RWPE1 (cell line): ENCODE measurements around the gene SLC6A20.
"Not testable (repeated sequence)": the region's sequence is repeated elsewhere in the genome, so short reads cannot be mapped to it uniquely, and the experiment has no call there.

Experiments
- CTCF ChIA-PET: fragments of 350-600 bp; sonication (Branson Sonifier 250); formaldehyde crosslinking; extraction: SDS; loops from one replicate; lab custom pipeline; 2021; lab: Yijun Ruan, JAX
- POLR2A ChIA-PET: fragments of 400-600 bp; formaldehyde crosslinking; extraction: SDS; loops from one replicate; lab custom pipeline; 2020; ENCODE audit warnings: antibody characterized with exemption; ENCODE audit not compliant: low non-redundant PET; lab: Yijun Ruan, JAX
- DNase-seq: peaks from one replicate; pipeline ENCODE4 v3.0.0; 2012; ENCODE audit warnings: low spot score
- H3K27ac ChIP-seq: fragments of 450-650 bp; 2 replicates; pipeline ENCODE4 v1.5.1; 2017
- TF ChIP-seq, protein P1 (sequence below): fragments of 450-650 bp; conservative IDR thresholded peaks from 2 replicates; pipeline ENCODE4 v1.5.1; 2017; ENCODE audit warnings: low read depth, mild to moderate bottlenecking

SLC6A20 gene

GRCh38 chr3:45763303-45763675 lies 33.0 kb downstream of the SLC6A20 start:
- no peak for DNase-seq
- H3K27ac ChIP-seq: no peak overlapping the region
- ChIA-PET POLR2A (no interaction called here), CTCF (interaction anchor here (1.0 to 1.7 kb wide), 3 partner anchors 69 to 166 kb away, joined by 3 to 4 read pairs (median 3); no protein-coding TSS in a partner anchor)
- TF ChIP-seq, protein P1, sequence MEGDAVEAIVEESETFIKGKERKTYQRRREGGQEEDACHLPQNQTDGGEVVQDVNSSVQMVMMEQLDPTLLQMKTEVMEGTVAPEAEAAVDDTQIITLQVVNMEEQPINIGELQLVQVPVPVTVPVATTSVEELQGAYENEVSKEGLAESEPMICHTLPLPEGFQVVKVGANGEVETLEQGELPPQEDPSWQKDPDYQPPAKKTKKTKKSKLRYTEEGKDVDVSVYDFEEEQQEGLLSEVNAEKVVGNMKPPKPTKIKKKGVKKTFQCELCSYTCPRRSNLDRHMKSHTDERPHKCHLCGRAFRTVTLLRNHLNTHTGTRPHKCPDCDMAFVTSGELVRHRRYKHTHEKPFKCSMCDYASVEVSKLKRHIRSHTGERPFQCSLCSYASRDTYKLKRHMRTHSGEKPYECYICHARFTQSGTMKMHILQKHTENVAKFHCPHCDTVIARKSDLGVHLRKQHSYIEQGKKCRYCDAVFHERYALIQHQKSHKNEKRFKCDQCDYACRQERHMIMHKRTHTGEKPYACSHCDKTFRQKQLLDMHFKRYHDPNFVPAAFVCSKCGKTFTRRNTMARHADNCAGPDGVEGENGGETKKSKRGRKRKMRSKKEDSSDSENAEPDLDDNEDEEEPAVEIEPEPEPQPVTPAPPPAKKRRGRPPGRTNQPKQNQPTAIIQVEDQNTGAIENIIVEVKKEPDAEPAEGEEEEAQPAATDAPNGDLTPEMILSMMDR: no peak

DNA sequence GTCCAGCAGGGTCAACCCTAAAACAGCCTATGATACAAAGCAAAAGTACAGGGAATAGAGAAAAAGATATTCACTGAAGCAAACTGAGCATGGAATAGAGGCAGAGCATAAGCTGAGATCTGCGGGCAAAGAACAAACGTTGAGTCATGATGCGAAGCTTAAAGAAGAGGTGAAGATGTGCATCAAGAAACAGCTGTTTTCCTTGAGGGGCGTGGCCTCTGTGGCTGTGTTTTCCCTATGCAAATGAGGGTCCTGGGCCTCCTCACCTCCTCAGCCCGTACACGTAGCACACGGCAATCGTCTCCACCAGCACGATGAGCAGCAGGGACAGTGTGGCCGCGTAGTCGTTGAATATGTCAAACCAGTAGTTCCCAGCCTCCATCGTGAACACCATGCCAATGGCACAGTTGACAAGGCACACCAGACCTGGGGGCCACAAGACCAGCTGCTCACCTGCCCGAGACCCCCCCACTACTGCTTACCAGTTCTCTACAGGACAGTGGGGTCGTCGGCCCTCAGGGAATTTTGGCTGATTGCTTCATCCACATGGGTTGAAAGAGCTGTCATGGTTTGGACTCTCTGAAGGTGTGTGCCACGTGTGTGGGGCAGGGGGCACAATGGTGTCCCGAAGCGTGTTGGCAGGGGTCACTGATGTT lies 33.6 kb downstream of the SLC6A20 start:
- H3K27ac ChIP-seq: no peak overlapping the region
- TF ChIP-seq, protein P1: no peak
- ChIA-PET CTCF (interaction anchor here (0.8 to 1.7 kb wide), 2 partner anchors 70 to 71 kb away, joined by 3 to 4 read pairs; no protein-coding TSS in a partner anchor), POLR2A (no interaction called here)
- DNase-seq: no peak

GRCh38 chr3:45761831-45762230 lies 34.5 kb downstream of the SLC6A20 start:
- CTCF ChIA-PET: interaction anchor here (0.7 to 0.8 kb wide), 4 partner anchors 17 to 245 kb away, joined by 3 read pairs; no protein-coding TSS in a partner anchor
- POLR2A ChIA-PET: no interaction called here
- H3K27ac ChIP-seq: no peak overlapping the region
- TF ChIP-seq, protein P1: no peak
- no peak for DNase-seq

GRCh38 chr3:45760878-45761711 lies 35.2 kb downstream of the SLC6A20 start:
- POLR2A ChIA-PET: no interaction called here
- peak; percentile 72 for DNase-seq
- TF ChIP-seq, protein P1: peak; percentile 86
- H3K27ac ChIP-seq: no peak overlapping the region
- CTCF ChIA-PET: interaction anchor here (0.6 to 1.0 kb wide), 6 partner anchors 9 to 246 kb away, joined by 3 to 5 read pairs (median 3); no protein-coding TSS in a partner anchor

DNA sequence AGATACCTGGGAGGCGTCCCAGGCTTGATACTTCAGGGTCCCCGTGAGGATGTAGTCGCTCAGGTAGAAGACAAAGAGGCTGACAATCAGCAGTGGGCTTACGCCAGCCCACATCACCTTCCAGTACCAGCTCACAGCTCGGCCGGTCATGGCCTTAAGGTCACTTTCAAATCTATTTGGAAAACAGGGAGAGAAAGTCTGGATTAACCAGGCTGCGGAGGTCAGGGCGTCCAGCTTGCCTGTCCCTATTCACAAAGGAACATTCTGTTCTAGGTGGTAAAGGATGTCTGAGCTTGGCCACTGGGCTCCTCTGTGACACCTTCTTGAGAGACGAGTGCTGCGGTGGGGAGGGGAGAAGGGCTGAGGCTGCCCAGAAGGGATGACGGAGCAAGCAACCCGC lies 36.5 kb downstream of the SLC6A20 start:
- ChIA-PET POLR2A (no interaction called here), CTCF (no interaction called here)
- DNase-seq: no peak
- TF ChIP-seq, protein P1: no peak
- no peak overlapping the region for H3K27ac ChIP-seq

DNA sequence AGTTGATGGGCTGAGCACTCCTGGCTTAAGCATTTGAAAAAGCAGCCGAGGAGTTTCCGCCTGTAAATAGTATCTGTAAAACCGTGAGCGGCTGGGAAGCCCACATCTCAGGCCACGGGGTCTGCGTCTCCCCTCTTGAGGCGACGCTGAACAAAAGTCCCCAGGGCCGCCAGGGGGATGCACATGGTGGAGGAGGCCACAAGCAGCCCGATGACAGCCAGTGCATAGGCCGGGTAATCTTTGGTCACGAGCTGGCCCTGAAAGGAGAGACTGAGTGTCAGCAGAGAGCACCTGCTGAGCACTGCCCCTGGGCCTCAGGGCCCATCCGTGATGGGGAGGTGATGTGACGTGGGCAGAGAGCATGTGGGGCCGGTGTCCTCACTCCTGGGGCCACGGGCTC lies 37.5 kb downstream of the SLC6A20 start:
- H3K27ac ChIP-seq: no peak overlapping the region
- CTCF ChIA-PET: no interaction called here
- no peak for DNase-seq
- POLR2A ChIA-PET: no interaction called here
- TF ChIP-seq, protein P1: no peak

DNA sequence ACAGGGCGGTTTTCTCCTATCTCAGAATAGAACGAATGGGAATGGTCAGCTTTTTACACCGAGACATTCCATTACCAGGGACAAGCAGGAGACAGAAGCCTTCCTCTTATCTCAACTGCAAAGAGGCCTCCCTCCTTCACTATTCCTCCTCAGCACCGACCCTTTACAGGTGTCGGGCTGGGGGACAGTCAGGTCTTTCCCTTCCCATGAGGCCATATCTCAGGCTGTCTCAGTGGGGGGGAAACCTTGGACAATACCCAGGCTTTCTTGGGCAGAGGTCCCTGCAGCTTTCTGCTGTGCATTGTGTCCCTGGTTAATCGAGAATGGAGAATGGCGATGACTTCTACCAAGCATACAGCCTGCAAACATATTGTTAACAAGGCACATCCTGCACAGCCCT lies 39.2 kb downstream of the SLC6A20 start:
- CTCF ChIA-PET, H3K27ac ChIP-seq, DNase-seq, POLR2A ChIA-PET: not testable (repeated sequence)
